T-helper 1 cell treated with Interleukin-12 subunit alpha and Interleukin-12 subunit beta and Interleukin-4 antibody, amounts not matched to agents 30 μg/mL and 1 μg/mL, for 36 hours (primary cell): ENCODE data around the gene BBS9.

Experiments
- H3K27ac Mint-ChIP-seq: one replicate; pipeline ENCODE4 v1.8.0; 2021; ENCODE audit warnings: mild to moderate bottlenecking, mixed read lengths
- H3K27me3 Mint-ChIP-seq: one replicate; pipeline ENCODE4 v1.8.0; 2021; ENCODE audit warnings: low read depth, mixed read lengths
- H3K36me3 Mint-ChIP-seq: one replicate; pipeline ENCODE4 v1.8.0; 2021; ENCODE audit warnings: low read depth, mixed read lengths
- H3K4me1 Mint-ChIP-seq: one replicate; pipeline ENCODE4 v1.8.0; 2021; ENCODE audit warnings: low read depth, mixed read lengths
- H3K4me3 Mint-ChIP-seq: one replicate; pipeline ENCODE4 v1.8.0; 2021; ENCODE audit warnings: mild to moderate bottlenecking, moderate library complexity, mixed read lengths
- H3K9me3 Mint-ChIP-seq: one replicate; pipeline ENCODE4 v1.8.0; 2021; ENCODE audit warnings: mixed read lengths

BBS9 gene

GRCh38 chr7:33639552-33640197 is 510.3 kb downstream of the BBS9 start:
- H3K4me3 Mint-ChIP-seq: no peak overlapping the region
- no peaks in the 10 kb centered on the region for H3K36me3 Mint-ChIP-seq
- H3K27ac Mint-ChIP-seq: no peak overlapping the region
- H3K27me3 Mint-ChIP-seq: no peaks in the 10 kb centered on the region
- H3K4me1 Mint-ChIP-seq: no peaks in the 10 kb centered on the region
- no peaks in the 10 kb centered on the region for H3K9me3 Mint-ChIP-seq

- Mint-ChIP-seq H3K9me3 (no peaks in the 10 kb centered on the region), H3K4me1 (no peaks in the 10 kb centered on the region), H3K4me3 (no peak overlapping the region), H3K27me3 (no peaks in the 10 kb centered on the region), H3K36me3 (no peaks in the 10 kb centered on the region), H3K27ac (no peak overlapping the region)
Measured at GRCh38 chr7:33640741-33641140, 511.4 kb downstream of the BBS9 start.

- Mint-ChIP-seq H3K27ac (no peak overlapping the region), H3K36me3 (no peaks in the 10 kb centered on the region), H3K4me3 (no peak overlapping the region), H3K9me3 (no peaks in the 10 kb centered on the region), H3K4me1 (no peaks in the 10 kb centered on the region), H3K27me3 (no peaks in the 10 kb centered on the region)
Measured at GRCh38 chr7:33642312-33642711, 512.9 kb downstream of the BBS9 start.

- Mint-ChIP-seq H3K4me1 (no peaks in the 10 kb centered on the region), H3K36me3 (no peaks in the 10 kb centered on the region), H3K4me3 (no peak overlapping the region), H3K27me3 (no peaks in the 10 kb centered on the region), H3K9me3 (no peaks in the 10 kb centered on the region), H3K27ac (no peak overlapping the region)
Measured at GRCh38 chr7:33643530-33643929, 514.2 kb downstream of the BBS9 start.

- H3K4me1 Mint-ChIP-seq: no peaks in the 10 kb centered on the region
- no peaks in the 10 kb centered on the region for H3K9me3 Mint-ChIP-seq
- H3K4me3 Mint-ChIP-seq: no peak overlapping the region
- no peaks in the 10 kb centered on the region for H3K36me3 Mint-ChIP-seq
- H3K27ac Mint-ChIP-seq: no peak overlapping the region
- no peaks in the 10 kb centered on the region for H3K27me3 Mint-ChIP-seq
Measured at GRCh38 chr7:33644489-33644888, 515.1 kb downstream of the BBS9 start.

GRCh38 chr7:33645104-33645503 is 515.7 kb downstream of the BBS9 start:
- no peak overlapping the region for H3K27ac Mint-ChIP-seq
- H3K9me3 Mint-ChIP-seq: no peaks in the 10 kb centered on the region
- no peaks in the 10 kb centered on the region for H3K4me1 Mint-ChIP-seq
- H3K27me3 Mint-ChIP-seq: no peaks in the 10 kb centered on the region
- H3K36me3 Mint-ChIP-seq: no peaks in the 10 kb centered on the region
- H3K4me3 Mint-ChIP-seq: no peak overlapping the region

GRCh38 chr7:33646166-33646565 is 516.8 kb downstream of the BBS9 start:
- no peak overlapping the region for H3K4me3 Mint-ChIP-seq
- H3K27me3 Mint-ChIP-seq: no peaks in the 10 kb centered on the region
- H3K36me3 Mint-ChIP-seq: no peaks in the 10 kb centered on the region
- no peak overlapping the region for H3K27ac Mint-ChIP-seq
- H3K9me3 Mint-ChIP-seq: no peaks in the 10 kb centered on the region
- no peaks in the 10 kb centered on the region for H3K4me1 Mint-ChIP-seq

GRCh38 chr7:33646891-33647391 is 517.6 kb downstream of the BBS9 start:
- Mint-ChIP-seq H3K27me3 (no peaks in the 10 kb centered on the region), H3K4me3 (no peak overlapping the region), H3K9me3 (no peaks in the 10 kb centered on the region), H3K36me3 (no peaks in the 10 kb centered on the region), H3K27ac (no peak overlapping the region), H3K4me1 (no peaks in the 10 kb centered on the region)

GRCh38 chr7:33649476-33650441 is 520.4 kb downstream of the BBS9 start:
- no peaks in the 10 kb centered on the region for H3K36me3 Mint-ChIP-seq
- H3K27ac Mint-ChIP-seq: no peak overlapping the region
- no peak overlapping the region for H3K4me3 Mint-ChIP-seq
- H3K9me3 Mint-ChIP-seq: no peaks in the 10 kb centered on the region
- H3K27me3 Mint-ChIP-seq: no peaks in the 10 kb centered on the region
- no peaks in the 10 kb centered on the region for H3K4me1 Mint-ChIP-seq

- no peaks in the 10 kb centered on the region for H3K36me3 Mint-ChIP-seq
- H3K9me3 Mint-ChIP-seq: no peaks in the 10 kb centered on the region
- no peaks in the 10 kb centered on the region for H3K4me1 Mint-ChIP-seq
Measured at GRCh38 chr7:33650828-33651227, 521.5 kb downstream of the BBS9 start.

GRCh38 chr7:33651998-33652515 is 522.7 kb downstream of the BBS9 start:
- Mint-ChIP-seq H3K36me3 (no peaks in the 10 kb centered on the region), H3K27ac (no peak overlapping the region), H3K4me3 (no peak overlapping the region), H3K27me3 (no peaks in the 10 kb centered on the region), H3K4me1 (no peaks in the 10 kb centered on the region), H3K9me3 (no peaks in the 10 kb centered on the region)

More at GRCh38 chr7:33650828-33651227, 521.5 kb downstream of the BBS9 start:
- no peaks in the 10 kb centered on the region for H3K27me3 Mint-ChIP-seq
- H3K27ac Mint-ChIP-seq: no peak overlapping the region
- no peak overlapping the region for H3K4me3 Mint-ChIP-seq

GRCh38 chr7:33654676-33655075 is 525.3 kb downstream of the BBS9 start:
- Mint-ChIP-seq H3K4me1 (no peaks in the 10 kb centered on the region), H3K9me3 (no peaks in the 10 kb centered on the region), H3K4me3 (no peak overlapping the region)

More at GRCh38 chr7:33654676-33655075, 525.3 kb downstream of the BBS9 start:
- H3K27ac Mint-ChIP-seq: no peak overlapping the region
- H3K36me3 Mint-ChIP-seq: no peaks in the 10 kb centered on the region
- H3K27me3 Mint-ChIP-seq: no peaks in the 10 kb centered on the region
